GM23338 (cell line): ENCODE results near the gene SLC9A8. TPM values are rescaled to one million over a fixed set of nuclear protein-coding genes. Genes with fewer than 3 reads are reported as not detected.

Experiments
- ATAC-seq: fragments of 200-7000 bp; cut with Tn5 transposase; 3 replicates; pipeline ENCODE4 v1.9.1; 2020
- DNase-seq: peaks from one replicate; pipeline ENCODE4 v3.0.0-alpha.2; 2015; ENCODE audit warnings: low spot score
- H2AFZ ChIP-seq: fragments of 200-600 bp; sonication (generic); 2 replicates; pipeline ENCODE4 v1.8.0; 2016; ENCODE audit warnings: antibody characterized with exemption, mild to moderate bottlenecking, moderate library complexity
- H3F3A ChIP-seq: fragments of 200-600 bp; sonication (generic); replicated peaks from 2 replicates; pipeline ENCODE4 v1.8.0; 2017; ENCODE audit warnings: antibody characterized with exemption, mixed run types, low read depth
- H3K27ac ChIP-seq: fragments of 200-600 bp; sonication (generic); 2 replicates; pipeline ENCODE4 v1.6.1; 2016; ENCODE audit warnings: low read depth
- H3K27me3 ChIP-seq: fragments of 200-600 bp; sonication (generic); 2 replicates; pipeline ENCODE4 v1.8.0; 2016; ENCODE audit warnings: mild to moderate bottlenecking, mixed run types, moderate library complexity; ENCODE audit not compliant: insufficient read depth
- H3K36me3 ChIP-seq: fragments of 200-600 bp; sonication (generic); 2 replicates; pipeline ENCODE4 v1.8.0; 2016; ENCODE audit warnings: mild to moderate bottlenecking; ENCODE audit not compliant: insufficient read depth
- H3K4me1 ChIP-seq: fragments of 200-600 bp; sonication (generic); 2 replicates; pipeline ENCODE4 v1.8.0; 2016; ENCODE audit warnings: mild to moderate bottlenecking, moderate library complexity; ENCODE audit not compliant: insufficient read depth
- H3K4me2 ChIP-seq: fragments of 200-600 bp; sonication (generic); 2 replicates; pipeline ENCODE4 v1.7.1; 2017; ENCODE audit warnings: mixed run types
- H3K4me3 ChIP-seq: fragments of 200-600 bp; sonication (generic); 2 replicates; pipeline ENCODE4 v1.6.1; 2016; ENCODE audit warnings: mixed run types
- H3K79me2 ChIP-seq: fragments of 200-600 bp; sonication (generic); replicated peaks from 2 replicates; pipeline ENCODE4 v1.8.0; 2017; ENCODE audit warnings: mild to moderate bottlenecking; ENCODE audit not compliant: insufficient read depth
- H3K9me2 ChIP-seq: fragments of 200-600 bp; sonication (generic); 2 replicates; pipeline ENCODE4 v1.8.0; 2017; ENCODE audit not compliant: insufficient read depth
- H4K20me1 ChIP-seq: fragments of 200-600 bp; sonication (generic); replicated peaks from 2 replicates; pipeline ENCODE4 v1.8.0; 2017; ENCODE audit warnings: mild to moderate bottlenecking; ENCODE audit not compliant: insufficient read depth
- H3K27ac Mint-ChIP-seq: 2 replicates; pipeline ENCODE4 v1.8.0; 2020; ENCODE audit warnings: inconsistent platforms, mild to moderate bottlenecking, moderate library complexity, mixed read lengths
- H3K27me3 Mint-ChIP-seq: 3 replicates; pipeline ENCODE4 v1.8.0; 2022; ENCODE audit warnings: low read depth, mild to moderate bottlenecking, moderate library complexity, mixed read lengths, inconsistent platforms; ENCODE audit not compliant: insufficient read depth, poor library complexity
- H3K36me3 Mint-ChIP-seq: 3 replicates; pipeline ENCODE4 v1.8.0; 2021; ENCODE audit warnings: low read depth, mild to moderate bottlenecking, inconsistent platforms, moderate library complexity, mixed read lengths
- H3K4me1 Mint-ChIP-seq: 3 replicates; pipeline ENCODE4 v1.8.0; 2020; ENCODE audit warnings: mild to moderate bottlenecking, inconsistent platforms, mixed read lengths
- H3K4me3 Mint-ChIP-seq: 3 replicates; pipeline ENCODE4 v1.8.0; 2021; ENCODE audit warnings: moderate library complexity, mild to moderate bottlenecking, inconsistent platforms, mixed read lengths
- H3K9me3 Mint-ChIP-seq: 3 replicates; pipeline ENCODE4 v1.8.0; 2020; ENCODE audit warnings: moderate library complexity, mild to moderate bottlenecking, inconsistent platforms, mixed read lengths
- CREB1 ChIP-seq: fragments of 250-450 bp; sonication (Bioruptor Pico); IDR thresholded peaks from 2 replicates; pipeline ENCODE4 v1.5.0; 2020; ENCODE audit warnings: low read depth, mild to moderate bottlenecking, moderate library complexity
- CTCF ChIP-seq, 2 experiments: fragments of 200-600 bp in 1 of 2; sonication (generic) in 1 of 2; conservative IDR thresholded peaks; 2 replicates each; pipeline versions ENCODE4 v1.5.1 to v1.6.1; 2016 to 2017; ENCODE audit warnings: antibody characterized with exemption in 2 of 2, low read depth in 2 of 2, mild to moderate bottlenecking in 2 of 2, moderate library complexity in 1 of 2
- ETS1 ChIP-seq: IDR thresholded peaks from 2 replicates; pipeline ENCODE4 v1.6.1; 2016; ENCODE audit warnings: antibody characterized with exemption
- EZH2 ChIP-seq: fragments of 200-600 bp; sonication (generic); IDR thresholded peaks from one replicate; pipeline ENCODE4 v1.8.0; 2017; ENCODE audit warnings: antibody characterized with exemption, mild to moderate bottlenecking, low read depth; ENCODE audit not compliant: unreplicated experiment
- EZH2phosphoT487 ChIP-seq: fragments of 200-600 bp; sonication (generic); IDR thresholded peaks from one replicate; pipeline ENCODE4 v1.8.1; 2018; ENCODE audit warnings: antibody characterized with exemption; ENCODE audit not compliant: unreplicated experiment
- JUNB ChIP-seq: IDR thresholded peaks from one replicate; pipeline ENCODE4 v1.6.1; 2016; ENCODE audit warnings: antibody characterized with exemption; ENCODE audit not compliant: unreplicated experiment
- NANOG ChIP-seq: IDR thresholded peaks from 2 replicates; pipeline ENCODE4 v1.6.1; 2016; ENCODE audit warnings: antibody characterized with exemption, borderline replicate concordance
- POLR2AphosphoS5 ChIP-seq: IDR thresholded peaks from 2 replicates; pipeline ENCODE4 v1.6.1; 2016; ENCODE audit warnings: antibody characterized with exemption, low read depth
- REST ChIP-seq: IDR thresholded peaks from one replicate; pipeline ENCODE4 v1.6.1; 2018; ENCODE audit warnings: antibody characterized with exemption; ENCODE audit not compliant: unreplicated experiment
- STAT1 ChIP-seq: IDR thresholded peaks from one replicate; pipeline ENCODE4 v1.6.1; 2016; ENCODE audit warnings: antibody characterized with exemption; ENCODE audit not compliant: unreplicated experiment
- ZNF114 ChIP-seq: fragments of 250-450 bp; sonication (Bioruptor Pico); IDR thresholded peaks from 2 replicates; pipeline ENCODE4 v1.5.0; 2020; ENCODE audit warnings: mild to moderate bottlenecking, moderate library complexity
- ZNF331 ChIP-seq: fragments of 250-450 bp; sonication (Bioruptor Pico); IDR thresholded peaks from 2 replicates; pipeline ENCODE4 v1.5.0; 2020; ENCODE audit warnings: low read depth, mild to moderate bottlenecking, moderate library complexity
- ZNF462 ChIP-seq: fragments of 250-450 bp; sonication (Bioruptor Pico); IDR thresholded peaks from 2 replicates; pipeline ENCODE4 v1.5.0; 2020; ENCODE audit warnings: mild to moderate bottlenecking, moderate library complexity
- polyA plus RNA-seq: library from polyadenylated mRNA; unstranded; fragments of >200 nt; fragmentation: Nextera tagmentation; extraction: Ambion mirVana; gene quantifications from 2 replicates; pipeline ENCODE4 v1.2.1, GENCODE V29; 2016
- total RNA-seq: library from RNA; depleted of rRNA; stranded (reverse); fragments of >200 nt; shearing (Covaris generic); gene quantifications from 2 replicates; pipeline ENCODE4 v1.2.3, GENCODE V29; 2014

Gene SLC9A8
- total and polyA plus RNA-seq, 2 experiments from 2014 or later: 2.6 to 6.4 TPM

- no peaks in the 10 kb centered on the region for H3F3A ChIP-seq
- no peaks in the 10 kb centered on the region for H3K36me3 ChIP-seq
- no peaks in the 10 kb centered on the region for H3K4me1 ChIP-seq
- H3K27me3 ChIP-seq: no peaks in the 10 kb centered on the region
- peaks cover 2% of the 10 kb centered on the region for H3K27me3 Mint-ChIP-seq
- no peaks in the 10 kb centered on the region; the same call in 2 of the 3 replicates for H3K9me3 Mint-ChIP-seq
- DNase-seq (no peak), ATAC-seq (no peak)
- no peaks in the 10 kb centered on the region for H4K20me1 ChIP-seq
- no peak overlapping the region for H3K27ac Mint-ChIP-seq
- H3K9me2 ChIP-seq: no peaks in the 10 kb centered on the region
- H3K4me3 ChIP-seq: no peak overlapping the region
- 0 out of 3 replicates have a peak, but pooled peaks cover 3% of the 10 kb centered on the region for H3K36me3 Mint-ChIP-seq
- no peaks in the 10 kb centered on the region for H3K4me1 Mint-ChIP-seq
- H3K79me2 ChIP-seq: no peaks in the 10 kb centered on the region
- no peak overlapping the region for H3K4me3 Mint-ChIP-seq
- TF ChIP-seq ZNF462 (CRISPR knock-in tag) (no peak), CREB1 (CRISPR knock-in tag) (no peak), NANOG (no peak), JUNB (no peak), ZNF331 (CRISPR knock-in tag) (no peak), POLR2AphosphoS5 (no peak), CTCF (conservative IDR thresholded peaks at IDR 0.05; ENCODE audit: low read depth in 2 of 2) (no peak), ZNF114 (CRISPR knock-in tag) (no peak), ETS1 (no peak), EZH2phosphoT487 (no peak), STAT1 (no peak), EZH2 (no peak), REST (no peak)
- H3K4me2 ChIP-seq: no peak overlapping the region
- H3K27ac ChIP-seq: no peak overlapping the region
- H2AFZ ChIP-seq: no peak overlapping the region
These were observed 66.3 kb downstream of the SLC9A8 start for GRCh38 chr20:49878977-49879376.
